SHP77 treated with DMSO at 0.1 percent for 48 hours (cell line): ENCODE measurements around the gene TMEM92.
"Not testable (repeated sequence)": the region's sequence is repeated elsewhere in the genome, so short reads cannot be mapped to it uniquely, and the experiment has no call there.

Source experiments
- DNase-seq: peaks from one replicate; lab custom pipeline; 2025; lab: John Stamatoyannopoulos, UW

Gene TMEM92

GRCh38 chr17:50262001-50262794 is 12.1 kb upstream of the TMEM92 start:
- no peak for DNase-seq

DNA sequence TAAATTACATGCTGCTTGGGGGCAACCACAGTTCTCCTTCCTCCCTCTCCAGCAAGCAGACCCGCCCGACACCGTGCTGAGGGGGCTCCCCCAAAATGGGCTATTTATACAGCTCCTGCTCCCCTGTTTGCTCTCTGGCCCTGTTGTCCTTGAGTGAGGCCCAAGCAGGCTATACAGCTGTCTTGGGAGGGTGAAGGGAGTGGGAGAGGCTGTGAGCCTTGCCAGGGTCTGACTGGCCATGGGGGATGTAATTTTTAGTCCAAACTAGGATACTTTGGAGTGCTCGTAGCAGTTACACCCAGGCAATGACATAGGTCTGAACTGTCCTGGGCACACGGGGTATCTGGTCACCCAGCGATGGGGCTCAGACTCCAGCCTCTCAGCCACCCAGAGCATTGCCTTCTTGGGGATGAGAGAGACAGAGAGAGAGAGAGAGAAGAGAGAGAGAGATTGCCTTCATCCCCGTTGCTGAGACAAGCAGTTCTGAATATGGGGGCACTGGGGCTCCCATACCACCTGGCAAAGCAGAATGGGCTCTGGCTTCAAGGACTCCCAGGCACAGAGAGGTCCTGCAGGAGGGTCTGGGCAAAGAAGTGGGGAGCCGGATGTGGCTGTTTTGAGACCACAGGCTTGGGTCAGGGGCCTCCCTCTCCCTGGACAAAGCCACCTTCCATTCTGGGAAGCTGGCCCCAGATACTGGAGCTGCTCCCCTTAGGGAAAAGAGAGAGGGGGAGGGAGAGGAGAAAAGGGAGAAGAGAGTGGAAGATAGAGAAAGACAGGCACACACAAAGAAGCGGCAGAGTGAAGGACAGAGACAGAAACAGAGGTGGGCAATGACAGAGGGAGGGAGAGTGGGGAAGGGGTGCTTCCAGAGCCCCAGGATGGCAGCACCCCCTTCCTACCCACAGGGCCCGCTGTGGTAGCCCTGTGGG is 10.7 kb upstream of the TMEM92 start:
- DNase-seq: no peak

DNA sequence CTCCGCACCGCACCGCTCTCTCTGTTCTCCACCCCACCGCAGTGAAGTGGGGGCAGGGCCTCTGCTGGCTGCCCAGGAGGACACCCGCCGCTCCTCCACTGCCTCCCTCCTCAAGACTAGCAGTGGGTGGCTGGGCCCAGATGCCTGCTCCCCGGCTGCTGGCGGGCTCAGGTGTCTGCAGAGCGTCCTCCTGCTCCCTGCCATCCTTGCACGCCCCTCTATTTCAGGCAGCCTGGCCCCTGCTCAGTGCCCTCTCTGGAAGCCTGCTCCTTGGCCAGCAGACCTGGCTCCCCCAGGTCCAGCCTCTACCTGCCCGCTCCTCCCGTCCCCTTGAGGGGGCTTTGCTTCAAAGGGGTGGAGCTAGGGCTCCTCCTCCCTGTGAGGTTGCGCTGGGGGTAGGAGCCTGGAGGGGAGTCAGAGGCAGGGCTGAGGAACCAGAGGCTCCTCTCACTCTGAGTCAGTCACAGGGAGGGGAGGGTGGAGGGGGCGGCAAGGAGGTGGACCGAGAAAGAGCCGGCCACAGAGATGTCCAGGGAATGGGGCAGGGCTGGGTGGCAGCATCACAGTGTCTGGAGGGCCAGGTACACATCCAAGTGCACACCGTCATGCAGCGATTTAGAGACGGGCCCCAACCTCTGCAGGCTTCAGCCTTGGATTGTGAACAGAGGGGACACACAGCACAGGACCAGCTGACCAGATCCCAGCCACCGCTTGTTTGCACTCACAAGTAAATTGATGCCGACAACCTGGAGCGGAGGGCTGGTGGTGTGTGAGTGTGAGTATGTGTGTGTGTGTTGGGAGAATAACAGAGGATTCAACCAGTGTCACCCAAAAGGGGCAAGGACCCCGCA is 9.8 kb upstream of the TMEM92 start:
- DNase-seq: no peak

DNA sequence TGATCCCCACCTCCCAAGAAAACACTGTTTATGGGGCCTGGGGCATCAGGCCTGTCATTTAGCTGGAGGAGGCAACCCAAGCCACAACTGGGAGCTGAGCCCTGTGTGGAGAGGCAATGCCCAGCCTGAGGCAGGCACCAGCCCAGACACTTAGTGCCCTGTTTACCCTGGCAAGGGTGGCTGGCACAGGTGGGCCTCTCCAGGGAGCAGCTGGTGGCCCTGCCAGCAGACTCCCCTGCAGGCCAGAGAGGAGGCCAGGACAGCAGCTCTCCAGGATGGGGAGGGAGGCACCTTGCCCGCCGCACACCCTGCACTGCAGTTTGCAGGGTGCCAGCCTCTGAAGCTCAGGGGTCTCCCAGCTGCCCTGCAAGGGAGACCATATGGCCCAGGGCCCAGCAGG is 9.1 kb upstream of the TMEM92 start:
- DNase-seq: no peak

DNA sequence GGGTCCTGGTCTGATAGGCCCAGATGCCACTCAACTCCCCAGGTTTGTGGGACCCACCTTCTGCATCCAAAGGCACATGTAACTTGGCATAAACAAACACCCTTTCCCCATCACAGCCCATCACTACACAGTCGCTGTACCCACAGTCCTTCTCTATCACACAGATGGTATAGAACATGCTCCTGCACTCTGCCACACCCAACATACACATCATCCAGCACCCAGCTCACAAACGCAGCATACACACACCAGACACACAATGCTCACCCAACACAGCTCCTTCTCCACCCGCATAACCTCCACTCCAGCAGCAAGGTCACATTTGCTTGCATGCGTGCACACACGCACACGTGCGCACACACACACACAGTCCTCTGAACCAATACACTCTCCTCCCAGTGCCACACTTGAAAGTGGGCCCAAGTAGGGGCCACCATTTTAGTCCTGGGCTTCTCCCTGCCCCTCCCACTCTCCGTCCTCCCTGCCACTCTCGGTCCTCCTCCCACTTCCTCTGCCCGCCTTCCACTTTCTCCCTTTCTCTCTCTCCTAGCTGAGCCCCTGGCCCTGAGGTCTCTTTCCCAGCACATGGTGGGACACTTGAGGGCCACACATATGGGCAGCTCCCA is 8.5 kb upstream of the TMEM92 start:
- DNase-seq: no peak

DNA sequence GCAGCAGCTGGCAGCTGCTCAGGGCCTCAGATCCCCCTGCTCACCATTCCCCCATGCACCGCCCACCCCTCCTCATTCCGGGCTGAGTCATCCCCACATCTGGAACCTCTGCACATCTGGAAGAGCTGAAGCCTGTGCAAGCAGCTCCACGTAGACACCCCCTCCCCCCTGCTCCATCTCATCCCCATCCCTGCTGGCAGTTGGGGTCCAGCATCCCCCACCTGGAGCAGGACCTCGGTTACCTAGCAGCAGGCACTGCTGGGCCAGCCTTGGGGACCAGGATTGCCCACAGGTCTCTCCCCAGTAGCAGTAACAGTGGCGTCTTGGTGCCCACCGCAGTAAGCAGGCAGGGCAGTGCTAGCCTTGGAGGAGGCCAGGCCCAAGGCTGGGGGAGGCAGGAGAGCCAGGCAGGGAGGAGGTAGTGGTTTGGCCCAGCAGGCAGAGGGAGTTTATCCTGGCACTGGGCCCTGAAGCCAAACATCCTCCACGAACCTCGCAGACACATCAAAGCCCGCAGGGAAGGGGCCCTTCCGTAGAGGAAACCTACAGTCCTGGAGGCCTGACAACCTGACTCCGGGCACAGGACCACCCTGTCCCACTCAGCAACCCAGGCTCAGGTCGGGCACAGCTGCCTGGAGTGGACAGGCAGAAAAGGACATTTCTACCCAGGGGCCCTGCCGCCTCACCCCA is 7.7 kb upstream of the TMEM92 start:
- peak; percentile 44 for DNase-seq

DNA sequence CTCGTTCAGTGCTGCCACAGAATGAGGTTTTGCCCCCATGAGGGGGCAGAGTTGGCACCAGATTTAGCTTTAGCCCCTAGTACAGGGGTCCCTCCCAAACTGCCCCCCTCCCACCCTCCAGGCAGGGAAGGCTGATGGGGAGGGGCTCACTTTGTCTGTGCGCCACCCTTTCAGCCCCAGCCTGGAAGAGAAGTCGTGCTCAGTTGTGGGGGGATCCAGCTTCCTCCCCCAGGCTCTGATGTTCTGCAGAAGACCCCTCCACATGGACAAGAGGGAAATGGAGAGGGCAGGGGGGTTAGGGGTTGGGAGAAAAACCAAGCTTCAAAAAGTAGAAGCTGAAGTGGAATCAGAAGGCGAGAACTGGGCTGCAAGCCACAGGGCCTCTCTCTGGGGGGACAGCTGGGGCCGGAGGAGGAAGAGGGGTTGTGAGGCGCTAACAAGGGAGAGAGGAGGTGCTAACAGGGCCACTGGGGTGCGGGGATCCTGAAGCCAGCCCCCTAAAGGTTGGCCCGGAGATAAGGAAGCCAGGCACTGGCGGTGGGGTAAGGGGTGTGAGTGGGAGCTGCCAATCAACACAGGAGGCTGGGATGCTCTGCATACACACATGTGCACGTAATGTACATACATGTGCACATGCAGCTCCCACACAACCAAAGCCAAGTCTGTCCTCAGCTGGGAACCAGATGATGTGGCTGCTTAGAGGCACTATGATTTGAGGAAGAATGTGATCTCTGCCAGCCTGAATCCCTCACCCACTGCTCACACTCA is 7.0 kb upstream of the TMEM92 start:
- DNase-seq: no peak

- no peak for DNase-seq
These were observed 6.2 kb upstream of the TMEM92 start for GRCh38 chr17:50268026-50268425.

DNA sequence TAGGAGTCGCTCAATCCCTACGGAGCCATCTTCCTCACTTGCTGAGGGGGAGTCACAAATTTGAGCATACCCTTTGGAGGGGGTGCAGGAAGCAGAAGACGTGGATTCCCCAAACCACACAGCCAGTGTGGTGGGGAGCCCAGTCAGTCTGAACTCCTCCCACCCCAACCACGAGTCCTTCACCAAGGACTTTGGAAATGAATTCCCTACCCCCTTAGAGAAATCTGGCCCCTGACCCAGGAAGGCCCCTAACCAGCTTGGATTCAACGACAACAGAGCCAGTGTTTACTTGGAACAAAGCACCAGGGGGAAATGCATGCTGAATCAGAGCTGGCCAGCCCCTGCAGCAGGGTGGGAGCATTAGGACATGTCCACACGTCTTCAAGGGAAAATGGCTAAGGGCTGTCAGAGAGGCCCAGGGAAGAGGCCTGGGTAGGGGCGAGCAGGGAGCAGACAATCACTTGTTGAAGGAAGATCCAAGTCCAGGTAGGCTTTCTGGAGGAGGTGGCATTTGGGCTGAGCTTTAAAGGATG is 5.5 kb upstream of the TMEM92 start:
- no peak for DNase-seq

DNA sequence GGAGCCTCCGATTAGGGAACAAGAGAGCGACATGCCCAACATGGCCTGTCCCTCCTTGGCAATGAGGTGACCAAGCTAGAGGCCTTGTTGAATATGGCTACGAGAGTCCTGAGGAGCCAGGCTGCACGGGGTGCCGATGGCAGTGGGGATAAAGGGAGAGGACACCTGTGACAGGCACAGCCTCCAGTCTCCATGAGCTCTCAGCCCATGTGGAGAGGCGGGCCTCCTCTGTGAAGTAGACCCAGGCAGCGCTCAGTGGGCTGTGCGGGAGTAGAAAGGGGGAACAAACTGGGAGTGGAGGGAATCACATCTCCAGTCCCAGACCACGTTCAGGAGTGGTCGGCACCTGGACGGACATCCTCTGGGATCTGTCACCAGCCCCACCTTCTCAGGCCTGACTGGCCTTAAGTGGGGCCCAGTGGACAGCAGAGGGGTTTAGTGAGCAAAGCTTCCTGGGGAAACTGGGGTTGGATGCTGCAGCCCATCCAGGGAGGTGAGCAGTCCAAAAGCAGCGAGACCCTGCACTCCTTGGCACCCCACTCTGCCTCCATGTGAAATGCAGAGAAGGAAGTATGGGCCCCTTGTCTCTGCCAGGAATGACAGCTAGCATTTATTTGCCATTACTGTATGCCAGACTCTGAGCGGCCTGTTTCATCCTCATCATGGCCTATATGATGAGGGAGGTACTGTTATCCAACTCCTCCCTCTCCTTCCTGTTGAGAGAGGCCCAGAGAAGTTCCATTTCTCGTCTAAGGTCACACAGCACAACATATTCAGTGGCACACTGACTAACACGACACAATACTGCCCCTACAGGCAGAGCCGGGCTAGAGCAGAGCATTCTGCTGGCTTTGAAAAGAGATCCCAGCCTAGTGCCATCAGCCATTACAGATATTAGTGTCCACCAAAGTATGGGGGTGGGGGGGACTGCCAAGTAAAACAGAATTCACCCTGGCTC is 4.5 kb upstream of the TMEM92 start:
- DNase-seq: peak; percentile 13

GRCh38 chr17:50270435-50271362 is 3.6 kb upstream of the TMEM92 start:
- DNase-seq: no peak

GRCh38 chr17:50271363-50271750 is 2.9 kb upstream of the TMEM92 start:
- DNase-seq: not testable (repeated sequence)

GRCh38 chr17:50272246-50272645 is 2.0 kb upstream of the TMEM92 start:
- no peak for DNase-seq

GRCh38 chr17:50272711-50273653 is 1.3 kb upstream of the TMEM92 start:
- no peak for DNase-seq

DNA sequence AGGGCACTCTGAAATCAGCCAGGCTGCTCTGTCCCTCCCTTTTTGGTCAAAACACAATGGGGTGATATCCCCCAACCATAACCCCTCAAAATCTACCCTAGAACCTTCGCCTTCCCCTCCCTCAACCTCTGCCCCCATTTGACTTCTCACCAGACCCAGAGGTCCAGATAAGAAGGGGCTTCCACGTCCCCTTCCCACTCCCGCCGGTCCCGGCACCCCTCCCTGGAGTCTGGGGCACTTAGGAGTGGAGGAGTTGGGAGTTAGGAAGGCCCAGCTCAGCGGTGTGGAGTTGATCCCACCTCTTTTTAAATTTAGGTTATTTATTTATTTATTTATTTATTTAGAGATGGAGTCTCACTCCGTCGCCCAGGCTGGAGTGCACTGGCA is 619 bp upstream of the TMEM92 start:
- no peak for DNase-seq

DNA sequence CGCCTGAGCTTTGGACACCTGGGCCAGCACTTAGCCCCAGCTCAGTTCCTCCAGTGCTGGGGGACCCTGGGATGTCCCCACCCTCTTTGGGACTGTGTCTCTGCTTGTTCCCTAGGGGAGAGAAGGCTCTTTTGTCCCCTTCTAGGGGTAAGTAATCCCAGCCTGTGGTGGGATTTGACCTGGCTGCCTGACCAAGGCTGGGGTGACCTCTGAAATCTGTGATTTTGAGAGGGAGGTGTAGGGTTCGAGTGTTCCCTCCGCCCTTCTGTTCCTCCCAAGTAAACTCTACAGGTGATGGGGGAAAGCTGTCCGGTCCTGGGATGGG is 593 bp downstream of the TMEM92 start:
- no peak for DNase-seq

DNA sequence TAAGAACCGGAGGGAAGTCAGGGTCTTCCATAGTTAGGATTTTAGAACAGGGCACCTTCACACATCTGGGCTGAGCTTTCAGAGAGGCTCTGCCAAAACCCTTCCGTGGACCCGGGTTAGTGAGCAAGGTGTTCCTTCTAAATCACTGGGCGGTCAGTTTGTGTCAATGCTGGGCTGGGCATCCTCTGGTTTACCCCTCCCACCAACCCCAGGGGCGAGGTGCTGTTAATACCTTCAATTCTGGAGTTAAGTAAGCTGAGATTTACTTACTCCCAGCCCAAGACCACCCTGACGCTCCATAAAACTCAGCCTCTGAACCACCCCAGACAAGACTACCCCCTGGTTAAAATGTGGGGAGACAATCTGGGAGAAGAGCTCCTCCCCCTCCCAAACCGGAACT is 1.0 kb downstream of the TMEM92 start:
- DNase-seq: no peak
